Gastroesophageal sphincter (tissue), 3 donors: ENCODE data around the gene ZBTB17.

Source experiments
- POLR2A ChIP-seq, 2 donors: fragments of 450-650 bp; IDR thresholded peaks; one replicate each; pipeline ENCODE4 v1.6.1; 2017; ENCODE audit warnings: antibody characterized with exemption in 2 of 2, mild to moderate bottlenecking in 2 of 2, moderate library complexity in 1 of 2
- TF ChIP-seq, protein P1 (sequence below), 4 experiments: fragments of 200-600 bp in 2 of 4; fragments of 450-650 bp in 2 of 4; sonication (generic) in 1 of 4; IDR thresholded peaks; one replicate each; pipeline ENCODE4 v1.5.1; 2017 to 2019; ENCODE audit warnings: antibody characterized with exemption in 4 of 4, mild to moderate bottlenecking in 2 of 4, moderate library complexity in 2 of 4

- TF ChIP-seq, protein P1, sequence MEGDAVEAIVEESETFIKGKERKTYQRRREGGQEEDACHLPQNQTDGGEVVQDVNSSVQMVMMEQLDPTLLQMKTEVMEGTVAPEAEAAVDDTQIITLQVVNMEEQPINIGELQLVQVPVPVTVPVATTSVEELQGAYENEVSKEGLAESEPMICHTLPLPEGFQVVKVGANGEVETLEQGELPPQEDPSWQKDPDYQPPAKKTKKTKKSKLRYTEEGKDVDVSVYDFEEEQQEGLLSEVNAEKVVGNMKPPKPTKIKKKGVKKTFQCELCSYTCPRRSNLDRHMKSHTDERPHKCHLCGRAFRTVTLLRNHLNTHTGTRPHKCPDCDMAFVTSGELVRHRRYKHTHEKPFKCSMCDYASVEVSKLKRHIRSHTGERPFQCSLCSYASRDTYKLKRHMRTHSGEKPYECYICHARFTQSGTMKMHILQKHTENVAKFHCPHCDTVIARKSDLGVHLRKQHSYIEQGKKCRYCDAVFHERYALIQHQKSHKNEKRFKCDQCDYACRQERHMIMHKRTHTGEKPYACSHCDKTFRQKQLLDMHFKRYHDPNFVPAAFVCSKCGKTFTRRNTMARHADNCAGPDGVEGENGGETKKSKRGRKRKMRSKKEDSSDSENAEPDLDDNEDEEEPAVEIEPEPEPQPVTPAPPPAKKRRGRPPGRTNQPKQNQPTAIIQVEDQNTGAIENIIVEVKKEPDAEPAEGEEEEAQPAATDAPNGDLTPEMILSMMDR (IDR thresholded peaks at IDR 0.05), result no peak
- no peak for TF ChIP-seq POLR2A (IDR thresholded peaks at IDR 0.05)
Measured at GRCh38 chr1:15916417-15916816, 59.5 kb downstream of the ZBTB17 start.
